ENCODE measurements around the gene BET1.

BET1 gene

GRCh38 chr7:93955304-93955703 is 48.9 kb downstream of the BET1 start:
- no peak for DNase-seq

DNA sequence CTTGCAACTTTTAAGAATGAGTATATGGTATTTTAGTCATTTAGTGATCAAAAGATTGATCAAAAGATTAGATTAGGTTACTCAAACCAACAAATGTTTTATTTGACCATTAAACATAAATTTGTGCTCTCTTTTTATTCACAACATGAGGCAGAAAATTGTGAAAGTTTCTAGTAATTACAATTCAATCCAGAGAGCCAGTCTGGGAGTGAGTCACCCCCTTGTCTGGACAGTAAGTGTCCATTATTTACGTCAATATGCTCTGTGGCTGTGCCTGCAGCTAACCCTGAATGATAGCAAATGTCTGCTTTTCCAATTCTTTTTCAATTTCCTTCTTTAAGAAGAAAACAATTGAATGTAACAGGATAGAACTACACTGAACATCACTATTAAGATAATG is 54.7 kb downstream of the BET1 start:
- DNase-seq, result no peak

DNA sequence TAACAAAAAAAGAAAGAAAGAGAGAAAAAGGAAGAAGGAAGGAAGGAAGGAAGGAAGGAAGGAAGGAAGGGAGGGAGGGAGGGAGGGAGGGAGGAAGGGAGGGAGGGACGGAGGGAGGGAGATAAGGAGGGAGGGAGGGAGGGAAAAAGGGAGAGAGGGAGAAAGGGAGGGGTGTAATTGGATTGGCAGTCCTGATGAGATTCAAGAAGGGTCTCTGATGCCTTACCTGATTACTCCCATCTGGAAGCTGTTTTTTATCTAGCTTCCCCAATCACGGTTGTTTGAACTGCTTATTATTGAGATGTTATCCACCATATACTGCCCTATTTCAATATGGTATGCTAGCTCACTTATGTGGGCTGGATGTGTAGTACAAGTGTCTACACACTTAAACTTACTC is 55.3 kb downstream of the BET1 start:
- no peak for DNase-seq

DNA sequence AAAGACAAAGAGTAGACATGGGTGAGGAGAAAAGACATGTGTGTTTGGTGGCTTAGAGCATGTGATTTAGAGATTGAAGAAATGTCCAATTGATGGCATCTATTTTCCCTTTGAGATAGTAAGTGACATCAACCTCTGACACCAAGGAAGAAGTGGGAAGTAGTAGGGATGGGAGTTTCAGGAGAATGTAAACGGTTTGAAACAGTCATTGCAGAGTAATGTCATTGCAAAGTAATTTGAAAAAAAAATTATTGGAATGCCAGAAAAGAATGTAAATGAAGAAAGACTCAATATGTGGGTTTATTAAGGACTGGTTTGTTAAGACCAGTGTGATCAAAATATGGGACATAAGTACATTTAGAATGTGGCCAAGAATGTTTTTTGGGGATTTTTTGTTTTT is 56.0 kb downstream of the BET1 start:
- no peak for DNase-seq

- no peak for DNase-seq
These were observed 58.2 kb downstream of the BET1 start for GRCh38 chr7:93945756-93946535.

DNA sequence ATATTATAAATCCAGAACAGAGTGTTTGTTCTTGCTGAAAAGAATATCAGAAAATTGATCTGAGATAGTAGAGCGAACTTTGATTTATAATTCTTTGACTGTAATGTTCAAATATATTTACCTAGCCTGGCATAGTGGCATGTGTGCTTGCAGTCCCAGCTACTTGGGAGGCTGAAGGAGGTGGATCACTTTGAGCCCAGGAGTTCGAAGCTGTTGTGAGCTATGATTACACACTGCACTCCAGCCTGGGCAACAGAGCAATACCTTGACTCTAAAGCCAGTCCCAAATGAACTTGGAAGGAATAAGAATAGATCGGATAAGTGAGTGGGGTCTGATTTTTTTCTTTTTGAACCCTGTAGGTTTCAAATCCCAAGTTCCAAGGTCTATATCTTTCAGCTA is 59.1 kb downstream of the BET1 start:
- no peak for DNase-seq

GRCh38 chr7:93944673-93945072 is 59.5 kb downstream of the BET1 start:
- DNase-seq, result no peak

- no peak for DNase-seq
These were observed 60.2 kb downstream of the BET1 start for GRCh38 chr7:93943816-93944540.

Data from activated CD4-positive, alpha-beta T cell treated with anti-CD3 and anti-CD28 coated beads for 4 hours (primary cell).